ENCODE measurements around the gene RAB17.

Gene RAB17, protein sequence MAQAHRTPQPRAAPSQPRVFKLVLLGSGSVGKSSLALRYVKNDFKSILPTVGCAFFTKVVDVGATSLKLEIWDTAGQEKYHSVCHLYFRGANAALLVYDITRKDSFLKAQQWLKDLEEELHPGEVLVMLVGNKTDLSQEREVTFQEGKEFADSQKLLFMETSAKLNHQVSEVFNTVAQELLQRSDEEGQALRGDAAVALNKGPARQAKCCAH

GRCh38 chr2:237590272-237591140 lies at the start of gene RAB17:
TSS of gene RAB17 (minus strand) at chr2:237590734. CDS start at chr2:237586154, 4,580 bp downstream.
- no peak for DNase-seq

- no peak for DNase-seq
Observed at GRCh38 chr2:237639836-237640220, 49.3 kb upstream of the RAB17 start.

DNA sequence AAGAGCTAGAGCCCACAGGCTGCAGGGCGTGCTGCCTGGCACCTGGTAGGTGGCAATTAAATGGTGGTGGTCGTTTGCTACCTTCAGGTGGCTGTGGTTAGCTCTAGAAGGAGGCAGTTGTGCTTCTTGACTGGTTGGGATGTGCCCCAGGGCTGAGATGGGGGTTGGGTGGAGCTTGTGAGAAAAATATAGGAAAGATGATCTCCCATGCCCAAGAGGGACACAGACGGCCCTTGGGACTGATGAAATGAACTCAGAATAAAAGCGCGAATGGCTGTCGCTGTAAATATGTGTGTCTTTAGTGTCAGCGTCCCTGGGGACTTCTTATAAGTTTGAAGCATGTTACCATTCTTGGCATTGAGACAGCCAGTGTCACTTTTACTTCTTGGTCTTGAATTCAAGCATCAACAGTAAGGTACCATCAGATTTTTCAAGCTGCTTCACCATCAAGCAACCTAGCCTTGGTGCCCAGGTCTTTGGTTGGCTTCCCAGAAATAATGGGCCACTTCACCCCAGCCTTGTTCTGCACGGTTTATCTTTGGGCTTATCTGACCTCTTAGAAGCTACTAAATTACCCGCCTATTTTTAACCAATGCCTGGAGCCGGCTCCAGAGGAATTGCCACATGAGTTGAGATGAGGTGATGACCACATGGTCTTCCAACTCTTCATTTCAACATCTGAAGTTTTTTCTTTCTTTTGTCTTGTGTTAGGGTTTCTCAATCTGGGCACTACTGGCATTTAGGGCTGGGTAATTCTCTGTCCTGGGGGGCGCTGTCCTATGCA lies 48.7 kb upstream of the RAB17 start:
- no peak for DNase-seq

GRCh38 chr2:237638176-237638575 lies 47.6 kb upstream of the RAB17 start:
- no peak for DNase-seq

DNA sequence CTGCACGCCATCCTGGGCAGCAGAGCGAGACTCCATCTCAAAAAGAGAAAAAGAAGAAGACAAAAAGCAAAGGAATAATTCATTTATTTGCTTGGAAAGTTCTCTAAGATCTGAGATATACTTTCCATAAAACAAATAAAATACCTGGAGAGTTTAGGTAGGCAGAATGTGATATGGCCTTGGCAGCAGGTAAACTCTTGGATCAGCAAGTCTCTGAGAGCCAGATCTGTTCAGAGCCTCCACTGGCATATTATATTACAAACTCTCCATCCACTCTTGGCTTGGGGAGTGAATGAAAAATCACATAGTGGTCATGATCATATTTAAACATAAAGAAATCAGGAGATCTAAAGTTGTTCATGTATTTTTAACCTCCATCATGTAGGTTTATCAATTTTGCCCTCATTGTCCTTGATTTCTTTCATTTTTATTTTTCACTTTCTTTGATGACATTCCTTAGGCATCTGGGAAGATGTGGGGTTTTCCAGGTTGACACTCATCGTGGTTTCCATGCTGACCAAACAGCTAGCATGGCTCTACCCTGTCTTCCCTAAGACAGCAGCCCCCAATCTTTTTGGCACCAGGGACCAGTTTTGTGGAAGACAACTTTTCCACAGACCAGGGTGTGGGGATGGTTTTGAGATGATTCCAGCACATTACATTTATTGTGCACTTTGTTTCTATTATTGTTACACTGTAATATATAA lies 47.0 kb upstream of the RAB17 start:
- no peak for DNase-seq

GRCh38 chr2:237636578-237636977 lies 46.0 kb upstream of the RAB17 start:
- no peak for DNase-seq

GRCh38 chr2:237633061-237633561 lies 42.6 kb upstream of the RAB17 start:
- no peak for DNase-seq

DNA sequence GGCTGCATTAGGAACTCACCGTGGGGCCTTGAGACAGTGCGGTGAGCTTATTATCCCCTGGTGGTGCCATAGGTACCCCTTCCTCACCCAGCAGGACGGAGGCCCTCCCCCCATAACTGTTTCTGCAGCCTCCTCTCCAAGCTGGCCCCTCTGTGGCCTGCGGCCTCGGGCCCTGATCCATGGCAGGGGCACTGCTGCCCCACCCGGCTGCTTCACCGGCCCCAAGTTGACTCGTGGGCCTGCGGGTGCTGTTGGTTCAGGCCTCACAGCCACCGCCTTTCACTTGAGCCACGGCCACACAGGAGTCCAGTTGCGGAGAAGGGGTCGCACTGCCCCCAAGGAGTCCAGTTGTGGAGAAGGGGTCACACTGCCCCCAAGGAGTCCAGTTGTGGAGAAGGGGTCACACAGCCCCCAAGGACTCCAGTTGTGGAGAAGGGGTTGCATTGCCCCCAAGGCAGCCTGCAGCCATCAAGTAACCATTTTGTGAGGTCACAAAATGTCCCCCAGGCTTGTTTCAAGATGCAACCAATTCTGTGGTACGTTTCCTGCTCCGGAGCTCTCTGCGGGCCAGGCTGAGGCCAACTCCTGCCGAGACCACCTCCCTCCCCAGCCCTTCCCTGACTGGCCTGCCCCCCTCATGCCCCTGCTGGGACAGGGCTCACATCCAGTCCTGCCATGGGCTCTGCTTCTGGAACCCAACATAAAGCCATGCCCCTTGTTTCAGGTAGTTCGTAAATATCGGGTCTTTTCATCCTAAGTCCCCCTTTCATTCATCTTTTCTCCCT lies 41.5 kb upstream of the RAB17 start:
- DNase-seq = no peak

DNA sequence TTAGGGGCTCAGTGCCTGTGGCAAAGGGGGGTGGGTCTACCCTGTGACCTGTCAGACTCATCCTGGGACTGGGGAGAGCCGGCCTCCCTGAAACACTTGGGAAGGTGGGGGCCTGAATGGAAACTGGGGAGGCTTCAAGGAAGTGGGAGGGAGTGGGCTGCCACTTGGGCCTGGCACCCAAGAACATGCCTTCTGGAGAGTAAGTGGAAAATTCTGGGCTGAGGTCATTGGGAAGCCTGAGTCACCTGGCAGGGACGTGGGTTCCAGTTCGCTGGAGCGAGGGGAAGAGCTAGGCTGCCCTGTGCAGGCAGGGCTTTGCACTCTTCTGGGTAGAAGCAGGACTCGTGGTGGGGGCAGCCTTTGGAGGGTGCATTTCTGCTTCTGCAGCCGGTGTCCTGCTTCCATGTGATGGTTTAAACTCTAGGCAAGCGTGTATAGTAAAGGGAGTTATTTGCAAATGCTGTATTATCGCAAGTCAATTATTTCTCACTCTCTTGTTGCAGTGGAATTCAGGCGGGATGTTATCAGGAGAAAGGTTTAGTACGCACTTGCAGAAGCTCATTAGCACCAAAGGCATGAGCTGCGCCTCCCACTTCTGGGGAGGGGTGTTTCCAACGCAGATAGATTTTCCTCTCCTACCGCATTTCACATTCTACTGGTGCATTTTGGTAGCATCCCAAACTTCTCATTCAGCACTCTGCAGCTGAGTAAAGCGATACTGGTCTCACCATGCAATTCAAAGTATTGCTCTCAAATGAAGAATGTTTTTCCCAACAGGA lies 40.7 kb upstream of the RAB17 start:
- no peak for DNase-seq

DNA sequence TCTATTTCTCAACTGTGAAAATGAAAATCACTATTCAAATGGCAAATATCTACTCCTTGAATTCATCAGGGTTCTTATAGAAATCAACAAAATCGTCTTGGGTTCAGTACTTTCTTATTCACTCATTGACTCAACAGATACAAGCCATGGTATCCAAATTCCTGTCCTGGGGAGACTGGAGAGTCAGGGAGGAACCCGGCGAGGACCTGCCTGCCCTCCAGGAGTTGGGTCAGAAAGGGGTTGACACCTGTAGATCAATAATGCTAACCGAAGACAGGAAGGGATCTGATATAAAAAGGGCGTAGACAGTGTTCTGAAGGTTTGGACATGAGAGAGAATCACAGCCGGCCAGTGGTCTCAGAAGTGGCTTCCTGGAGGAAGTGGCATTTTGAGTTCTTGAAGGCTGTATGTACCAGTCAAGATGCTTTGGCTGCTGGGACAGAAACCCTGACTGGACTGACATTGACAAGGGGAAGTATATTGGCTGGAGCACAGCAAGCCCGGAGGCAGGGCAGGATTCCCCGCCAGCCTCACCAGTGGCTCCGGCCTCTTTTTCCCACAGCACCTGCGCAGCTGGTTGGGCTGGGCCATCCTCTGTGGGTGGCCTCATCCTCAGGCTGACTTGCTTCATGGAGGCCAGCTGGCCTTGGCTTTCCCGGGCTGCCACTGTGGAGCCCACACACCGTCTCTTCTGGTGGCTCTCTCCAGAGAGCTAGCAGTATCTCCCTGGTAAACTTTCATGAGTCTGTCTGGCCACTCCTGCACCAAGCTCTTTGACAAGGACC lies 39.9 kb upstream of the RAB17 start:
- no peak for DNase-seq

DNA sequence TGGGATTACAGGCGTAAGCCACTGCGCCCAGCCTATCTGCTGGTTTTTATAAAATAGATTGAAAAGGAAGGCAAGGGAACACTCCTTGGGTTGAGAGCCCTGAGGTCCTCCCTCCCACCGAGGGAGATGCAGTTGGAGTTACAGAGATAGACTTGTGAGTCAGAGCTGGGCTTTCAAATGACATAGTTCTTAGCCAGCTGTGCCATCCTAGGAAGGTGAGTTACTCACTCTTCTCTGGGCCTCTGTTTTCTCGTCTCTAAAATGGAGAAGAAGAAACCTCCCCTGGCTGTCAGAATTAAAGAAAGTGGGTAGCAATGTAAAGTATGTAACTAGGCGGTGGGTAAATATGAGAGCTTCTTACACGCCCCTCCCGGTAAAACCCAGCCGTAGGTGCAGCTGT lies 39.2 kb upstream of the RAB17 start:
- DNase-seq = no peak

- no peak for DNase-seq
Observed at GRCh38 chr2:237629188-237629534, 38.6 kb upstream of the RAB17 start.

GRCh38 chr2:237628247-237629187 lies 38.0 kb upstream of the RAB17 start:
- no peak for DNase-seq

- DNase-seq = peak in 1 of 2 experiments; percentile 37
Observed at GRCh38 chr2:237627441-237628246, 37.1 kb upstream of the RAB17 start, which contains the start of gene LRRFIP1. TSS of gene LRRFIP1 (plus strand) at chr2:237627587. CDS start at chr2:237627645, 58 bp downstream.

DNA sequence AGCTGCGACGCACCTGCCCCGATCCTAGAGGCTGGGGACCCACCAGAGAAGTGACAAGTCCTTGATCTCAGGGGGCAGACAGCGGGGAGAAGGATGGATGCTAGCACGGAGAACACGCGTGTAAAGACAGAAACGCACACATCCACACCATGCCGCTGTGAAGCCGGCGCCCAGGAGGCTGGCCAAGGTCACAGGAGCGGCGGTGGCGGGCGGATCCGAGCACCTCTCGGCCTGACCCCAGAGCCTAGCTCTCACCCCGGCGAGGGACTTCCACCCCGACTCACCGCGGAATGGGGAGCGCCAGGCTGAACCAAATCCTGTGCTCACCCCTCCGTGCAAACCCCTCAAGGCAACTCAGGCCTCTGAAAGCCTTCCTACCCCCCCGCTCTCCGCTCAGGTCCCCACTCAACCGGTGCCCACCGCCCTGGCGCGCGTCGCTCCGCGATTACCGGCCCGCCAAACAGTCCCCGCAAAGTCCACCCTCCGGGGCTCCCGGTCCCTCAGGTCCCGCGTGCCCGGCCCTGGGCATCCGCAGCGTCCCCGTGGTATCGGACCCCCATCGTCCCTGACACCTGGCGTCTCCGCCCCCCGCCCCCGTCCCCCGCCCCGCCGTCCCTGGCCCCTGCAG lies 36.4 kb upstream of the RAB17 start:
- DNase-seq = no peak

DNA sequence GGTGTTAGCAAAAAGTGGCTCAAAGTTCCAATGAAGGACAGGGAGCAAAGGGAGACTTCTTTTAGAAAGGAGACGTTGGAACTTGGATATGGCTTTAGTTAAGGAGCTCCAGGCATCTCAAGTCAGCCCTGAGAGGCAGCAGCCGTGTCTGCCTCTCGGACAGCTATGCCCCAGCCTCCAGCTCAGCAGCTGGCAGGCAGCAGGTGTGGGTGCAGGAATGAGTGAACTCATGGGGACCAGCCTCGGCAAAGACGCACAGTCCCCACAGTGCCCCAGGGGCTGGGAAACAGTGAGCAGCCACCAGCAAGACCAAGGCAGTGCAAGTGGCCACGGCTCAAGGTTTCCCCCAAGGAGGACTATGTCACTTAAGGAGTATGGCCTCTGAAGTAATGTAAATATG lies 35.2 kb upstream of the RAB17 start:
- DNase-seq = no peak

- DNase-seq = no peak
Observed at GRCh38 chr2:237625216-237625705, 34.7 kb upstream of the RAB17 start.
